ACHN (cell line): ENCODE data around the gene FBN1.

ENCODE experiments used
- DNase-seq: peaks from one replicate; pipeline ENCODE4 v3.0.0-alpha.2; 2015
- in situ Hi-C: cut with HindIII; loops from 2 replicates; pipeline ENCODE4 v1.10.0; 2017; ENCODE audit warnings: low sequenced_read_pairs, low pct_ligation_motif_present, low pct_unique_long_range_greater_than_20kb

The FBN1 gene

DNA sequence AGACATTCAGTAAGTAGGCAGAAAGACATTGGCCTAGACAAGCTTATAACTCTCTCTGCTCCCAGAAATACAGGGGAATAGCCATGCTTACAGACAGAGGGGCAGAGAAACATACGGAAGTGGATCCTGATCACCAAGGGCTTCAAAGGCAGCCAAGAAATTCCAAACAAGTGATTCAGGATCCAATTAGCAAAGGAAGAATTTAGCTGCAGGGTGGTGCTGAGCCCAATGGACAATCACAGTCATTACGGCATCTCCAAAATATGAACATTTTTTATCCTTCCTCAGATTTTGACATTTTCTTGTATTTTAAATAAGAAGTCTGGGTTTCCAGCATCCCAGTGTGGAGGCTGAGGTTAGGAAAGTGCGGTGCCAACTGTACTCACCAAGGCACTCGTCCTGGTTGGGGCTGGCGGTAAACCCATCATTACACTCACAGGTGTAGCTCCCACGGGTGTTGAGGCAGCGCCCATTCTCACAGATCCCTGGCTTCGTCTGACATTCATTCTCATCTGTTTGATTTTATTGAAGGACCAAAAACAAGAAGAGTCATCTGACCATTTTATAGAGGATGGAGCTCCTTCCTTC, 217.5 kb downstream of the FBN1 start:
- no peak for DNase-seq
- in situ Hi-C loops: no loop called here

- DNase-seq: no peak
- in situ Hi-C loops: no loop called here
Measured at GRCh38 chr15:48427479-48427878, 218.0 kb downstream of the FBN1 start.

GRCh38 chr15:48426941-48427340, 218.6 kb downstream of the FBN1 start:
- in situ Hi-C loops: no loop called here
- DNase-seq: no peak

DNA sequence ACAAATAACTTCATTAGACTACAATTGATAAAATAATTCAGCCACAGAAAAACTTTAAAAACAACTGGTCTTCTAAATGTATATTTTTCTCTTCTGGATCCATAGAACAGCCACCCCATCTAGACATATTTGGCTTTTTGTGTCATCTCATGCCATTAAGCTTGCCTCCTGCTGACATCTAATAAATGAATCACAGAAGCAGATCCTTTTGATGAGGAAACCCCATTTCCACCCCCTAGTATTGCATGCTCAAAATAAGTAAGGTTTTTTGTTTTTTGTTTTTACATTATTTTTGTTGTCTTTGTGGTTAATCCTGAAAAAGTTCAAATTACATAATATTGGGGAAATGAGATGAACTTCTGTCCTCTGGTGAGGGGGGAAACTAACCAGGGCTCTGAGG, 219.5 kb downstream of the FBN1 start:
- DNase-seq: no peak
- in situ Hi-C loops: no loop called here

DNA sequence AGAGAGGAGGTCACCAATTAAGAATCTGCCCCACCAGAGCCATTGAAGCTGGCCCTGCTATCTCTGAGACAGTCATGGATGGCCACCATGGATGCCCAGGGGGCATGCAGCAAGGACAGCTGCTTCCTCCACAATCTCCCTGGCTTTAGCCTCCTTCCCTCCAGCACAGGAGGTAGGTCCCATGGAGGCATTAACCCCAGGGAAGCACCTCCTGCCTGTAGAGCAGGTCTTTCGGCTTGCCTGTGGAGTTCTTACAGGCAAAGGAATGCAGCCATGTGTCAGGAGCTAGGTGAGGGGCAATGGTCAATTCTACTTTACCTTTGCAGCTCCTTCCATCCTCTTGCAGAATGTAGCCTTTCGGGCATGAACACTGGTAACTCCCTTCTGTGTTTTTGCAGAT, 220.5 kb downstream of the FBN1 start:
- DNase-seq: no peak
- in situ Hi-C loops: no loop called here

GRCh38 chr15:48423896-48424475, 221.5 kb downstream of the FBN1 start:
- in situ Hi-C loops: no loop called here
- no peak for DNase-seq

GRCh38 chr15:48423342-48423741, 222.2 kb downstream of the FBN1 start:
- in situ Hi-C loops: no loop called here
- no peak for DNase-seq

GRCh38 chr15:48422401-48422800, 223.1 kb downstream of the FBN1 start:
- DNase-seq: no peak
- in situ Hi-C loops: no loop called here

GRCh38 chr15:48421362-48421761, 224.1 kb downstream of the FBN1 start:
- in situ Hi-C loops: no loop called here

DNA sequence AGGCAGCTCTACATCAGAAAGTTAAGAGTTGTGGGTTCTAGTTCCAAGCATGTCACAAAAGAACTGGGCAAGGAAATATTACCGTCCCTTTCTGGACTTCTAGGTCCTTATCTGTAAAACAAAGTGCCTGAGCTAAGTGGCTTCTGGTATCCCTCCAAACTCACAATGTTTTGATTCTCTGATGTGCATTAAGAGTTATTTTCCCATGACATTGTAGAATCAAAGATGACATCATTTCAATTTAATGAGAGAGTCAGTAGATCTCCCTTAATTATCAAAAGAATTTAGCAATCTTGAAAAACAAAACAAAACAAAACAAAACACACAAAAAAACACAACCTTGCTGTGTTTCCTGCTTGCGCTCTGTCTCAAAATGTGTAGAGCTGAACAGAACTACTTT, 225.6 kb downstream of the FBN1 start:
- in situ Hi-C loops: no loop called here
- DNase-seq: no peak

More at GRCh38 chr15:48421362-48421761, 224.1 kb downstream of the FBN1 start:
- DNase-seq: no peak

- in situ Hi-C loops: no loop called here
- no peak for DNase-seq
Measured at GRCh38 chr15:48418343-48418742, 227.2 kb downstream of the FBN1 start.

DNA sequence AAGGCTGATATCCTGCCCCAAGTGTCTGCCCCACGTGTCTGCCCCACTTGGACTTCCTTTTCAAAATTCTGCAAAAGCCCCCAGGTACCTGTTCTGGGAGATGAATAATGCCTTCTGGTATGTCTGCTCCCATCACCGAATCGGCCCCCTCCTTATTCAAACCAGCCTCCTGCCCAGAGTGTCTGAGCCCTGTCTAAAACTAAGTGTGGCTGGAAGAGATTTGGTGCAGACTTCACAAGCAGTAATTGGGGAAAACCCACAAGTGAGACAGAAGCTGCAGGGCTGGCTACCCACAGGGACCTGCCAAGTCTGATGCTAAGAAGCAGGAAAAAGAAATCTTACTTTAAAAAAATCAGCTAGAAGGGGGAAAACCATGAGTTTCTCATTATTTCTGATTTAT, 229.2 kb downstream of the FBN1 start:
- DNase-seq: no peak
- in situ Hi-C loops: no loop called here

- no peak for DNase-seq
- in situ Hi-C loops: no loop called here
Measured at GRCh38 chr15:48415036-48415886, 230.2 kb downstream of the FBN1 start.

GRCh38 chr15:48414015-48414414, 231.5 kb downstream of the FBN1 start:
- no peak for DNase-seq
- in situ Hi-C loops: no loop called here

DNA sequence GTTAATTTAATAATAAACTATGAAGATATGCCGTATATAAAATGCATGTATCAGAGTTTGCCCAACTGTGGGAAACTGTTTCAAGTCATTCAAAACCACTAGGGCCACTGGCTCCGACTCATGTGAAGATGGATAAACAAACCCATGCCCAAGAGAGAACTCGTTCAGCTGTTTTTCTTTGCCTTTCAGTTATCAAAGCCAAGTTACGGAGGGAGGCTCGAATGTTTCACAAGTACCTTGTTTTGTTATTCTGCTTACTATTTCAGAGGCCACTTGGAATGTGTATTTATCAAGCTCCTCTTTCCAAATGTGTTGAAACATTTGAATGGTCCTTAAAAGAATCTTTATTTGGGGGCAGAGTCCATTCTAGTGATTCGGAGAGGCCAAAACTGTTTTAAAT, 232.2 kb downstream of the FBN1 start:
- DNase-seq: no peak
- in situ Hi-C loops: no loop called here

- in situ Hi-C loops: no loop called here
- DNase-seq: no peak
Measured at GRCh38 chr15:48411971-48412591, 233.4 kb downstream of the FBN1 start.

- in situ Hi-C loops: no loop called here
Measured at GRCh38 chr15:48409623-48410022, 235.9 kb downstream of the FBN1 start.

DNA sequence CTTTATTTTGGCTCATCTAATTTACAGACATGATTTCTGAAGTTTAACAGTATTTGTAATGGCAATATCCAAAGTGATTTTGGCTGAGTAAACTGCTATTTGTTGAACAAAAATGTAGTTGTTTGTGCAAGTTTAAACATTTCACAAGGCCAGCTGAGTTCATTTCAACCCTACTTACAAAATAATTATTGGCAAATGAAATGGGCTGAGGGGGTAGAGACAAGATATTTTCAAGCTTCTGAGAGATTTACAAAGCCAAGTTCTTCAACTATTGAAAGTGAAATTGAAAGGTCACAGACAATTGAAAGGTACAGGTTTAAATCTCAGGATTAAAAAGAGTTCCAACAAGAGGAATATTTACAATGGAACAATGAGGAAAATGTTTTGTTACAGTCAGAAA, 237.2 kb downstream of the FBN1 start:
- no peak for DNase-seq
- in situ Hi-C loops: no loop called here

More at GRCh38 chr15:48409623-48410022, 235.9 kb downstream of the FBN1 start:
- DNase-seq: no peak

DNA sequence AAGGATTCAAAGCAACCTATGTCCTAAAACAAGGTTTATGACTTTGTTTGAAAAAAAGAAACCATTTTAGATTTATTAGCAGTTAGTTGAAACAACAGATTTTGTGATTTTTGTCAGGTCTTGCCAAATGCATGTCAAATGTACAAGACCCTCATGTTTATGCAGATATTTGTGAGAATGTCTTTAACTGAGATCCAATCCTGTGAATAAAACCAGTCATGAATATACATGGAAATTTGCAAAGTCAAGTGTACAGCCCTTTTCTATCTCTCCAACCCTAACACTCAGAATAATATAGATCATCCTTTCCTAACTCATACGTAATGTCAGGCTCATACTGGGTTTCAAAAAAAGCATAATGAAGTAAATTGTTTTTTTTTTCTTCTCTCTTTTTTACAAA, 237.9 kb downstream of the FBN1 start:
- in situ Hi-C loops: no loop called here
- no peak for DNase-seq
